ENCODE measurements around the gene ZNF511. TPM values are rescaled to one million over a fixed set of nuclear protein-coding genes. Genes with fewer than 3 reads are reported as not detected.

The ZNF511 gene
- total RNA-seq, 1 experiment from 2014 or later, result 69.6 TPM

DNA sequence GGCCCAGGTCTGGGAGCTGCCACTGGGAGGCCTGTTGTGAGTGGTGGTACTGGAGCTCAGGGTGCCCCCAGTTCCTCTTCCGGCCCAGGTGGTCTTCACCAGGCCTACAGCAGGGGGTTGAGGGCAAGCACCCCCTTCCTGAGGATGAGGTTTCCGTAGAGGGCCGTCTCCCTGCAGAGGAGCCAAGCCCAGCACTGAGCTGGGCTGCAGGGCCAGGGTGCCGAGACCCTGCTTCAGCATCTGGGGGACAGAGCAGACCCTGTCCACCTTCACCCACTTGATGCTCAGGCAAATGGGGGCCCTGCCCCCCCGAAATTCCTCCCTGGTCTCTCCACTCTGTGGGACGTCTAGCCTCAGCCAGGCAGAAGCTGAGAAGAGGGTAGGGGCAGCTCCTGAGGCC, 46.6 kb downstream of the ZNF511 start:
- no peaks in the 10 kb centered on the region for H3K9me3 Mint-ChIP-seq
- peaks cover 5% of the 10 kb centered on the region for H3K27me3 Mint-ChIP-seq (ENCODE audit: low read depth)
- no peak for DNase-seq (ENCODE audit: low spot score)
- H3K4me3 Mint-ChIP-seq, result no peak overlapping the region
- POLR2A ChIA-PET, result no interaction called here
- H3K4me1 Mint-ChIP-seq, result no peaks in the 10 kb centered on the region
- TF ChIP-seq SMAD3 (CRISPR knock-in tag; IDR thresholded peaks at IDR 0.05; ENCODE audit: borderline replicate concordance) (no peak), IRF2 (CRISPR knock-in tag; IDR thresholded peaks at IDR 0.05; ENCODE audit: borderline replicate concordance, low read depth) (no peak), NR2C2 (CRISPR knock-in tag; IDR thresholded peaks at IDR 0.05) (no peak), TEAD1 (CRISPR knock-in tag; IDR thresholded peaks at IDR 0.05) (no peak), NFE2L1 (CRISPR knock-in tag; IDR thresholded peaks at IDR 0.05) (no peak), ZNF263 (CRISPR knock-in tag; IDR thresholded peaks at IDR 0.05; ENCODE audit: low read depth) (no peak), JUN (CRISPR knock-in tag; IDR thresholded peaks at IDR 0.05) (no peak), ETV6 (CRISPR knock-in tag; IDR thresholded peaks at IDR 0.05) (no peak), FOXP1 (CRISPR knock-in tag; IDR thresholded peaks at IDR 0.05; ENCODE audit: borderline replicate concordance) (no peak), ZNF423 (CRISPR knock-in tag; IDR thresholded peaks at IDR 0.05) (no peak), TP53 (CRISPR knock-in tag; IDR thresholded peaks at IDR 0.05) (no peak), RELA (CRISPR knock-in tag; IDR thresholded peaks at IDR 0.05; ENCODE audit: borderline replicate concordance) (no peak), JAZF1 (CRISPR knock-in tag; IDR thresholded peaks at IDR 0.05) (no peak), SP1 (CRISPR knock-in tag; conservative IDR thresholded peaks at IDR 0.05) (no peak)
- TF ChIP-seq, protein P1, sequence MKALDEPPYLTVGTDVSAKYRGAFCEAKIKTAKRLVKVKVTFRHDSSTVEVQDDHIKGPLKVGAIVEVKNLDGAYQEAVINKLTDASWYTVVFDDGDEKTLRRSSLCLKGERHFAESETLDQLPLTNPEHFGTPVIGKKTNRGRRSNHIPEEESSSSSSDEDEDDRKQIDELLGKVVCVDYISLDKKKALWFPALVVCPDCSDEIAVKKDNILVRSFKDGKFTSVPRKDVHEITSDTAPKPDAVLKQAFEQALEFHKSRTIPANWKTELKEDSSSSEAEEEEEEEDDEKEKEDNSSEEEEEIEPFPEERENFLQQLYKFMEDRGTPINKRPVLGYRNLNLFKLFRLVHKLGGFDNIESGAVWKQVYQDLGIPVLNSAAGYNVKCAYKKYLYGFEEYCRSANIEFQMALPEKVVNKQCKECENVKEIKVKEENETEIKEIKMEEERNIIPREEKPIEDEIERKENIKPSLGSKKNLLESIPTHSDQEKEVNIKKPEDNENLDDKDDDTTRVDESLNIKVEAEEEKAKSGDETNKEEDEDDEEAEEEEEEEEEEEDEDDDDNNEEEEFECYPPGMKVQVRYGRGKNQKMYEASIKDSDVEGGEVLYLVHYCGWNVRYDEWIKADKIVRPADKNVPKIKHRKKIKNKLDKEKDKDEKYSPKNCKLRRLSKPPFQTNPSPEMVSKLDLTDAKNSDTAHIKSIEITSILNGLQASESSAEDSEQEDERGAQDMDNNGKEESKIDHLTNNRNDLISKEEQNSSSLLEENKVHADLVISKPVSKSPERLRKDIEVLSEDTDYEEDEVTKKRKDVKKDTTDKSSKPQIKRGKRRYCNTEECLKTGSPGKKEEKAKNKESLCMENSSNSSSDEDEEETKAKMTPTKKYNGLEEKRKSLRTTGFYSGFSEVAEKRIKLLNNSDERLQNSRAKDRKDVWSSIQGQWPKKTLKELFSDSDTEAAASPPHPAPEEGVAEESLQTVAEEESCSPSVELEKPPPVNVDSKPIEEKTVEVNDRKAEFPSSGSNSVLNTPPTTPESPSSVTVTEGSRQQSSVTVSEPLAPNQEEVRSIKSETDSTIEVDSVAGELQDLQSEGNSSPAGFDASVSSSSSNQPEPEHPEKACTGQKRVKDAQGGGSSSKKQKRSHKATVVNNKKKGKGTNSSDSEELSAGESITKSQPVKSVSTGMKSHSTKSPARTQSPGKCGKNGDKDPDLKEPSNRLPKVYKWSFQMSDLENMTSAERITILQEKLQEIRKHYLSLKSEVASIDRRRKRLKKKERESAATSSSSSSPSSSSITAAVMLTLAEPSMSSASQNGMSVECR (CRISPR knock-in tag; IDR thresholded peaks at IDR 0.05; ENCODE audit: borderline replicate concordance), result no peak
- TF ChIP-seq, protein P2, sequence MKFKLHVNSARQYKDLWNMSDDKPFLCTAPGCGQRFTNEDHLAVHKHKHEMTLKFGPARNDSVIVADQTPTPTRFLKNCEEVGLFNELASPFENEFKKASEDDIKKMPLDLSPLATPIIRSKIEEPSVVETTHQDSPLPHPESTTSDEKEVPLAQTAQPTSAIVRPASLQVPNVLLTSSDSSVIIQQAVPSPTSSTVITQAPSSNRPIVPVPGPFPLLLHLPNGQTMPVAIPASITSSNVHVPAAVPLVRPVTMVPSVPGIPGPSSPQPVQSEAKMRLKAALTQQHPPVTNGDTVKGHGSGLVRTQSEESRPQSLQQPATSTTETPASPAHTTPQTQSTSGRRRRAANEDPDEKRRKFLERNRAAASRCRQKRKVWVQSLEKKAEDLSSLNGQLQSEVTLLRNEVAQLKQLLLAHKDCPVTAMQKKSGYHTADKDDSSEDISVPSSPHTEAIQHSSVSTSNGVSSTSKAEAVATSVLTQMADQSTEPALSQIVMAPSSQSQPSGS (CRISPR knock-in tag; IDR thresholded peaks at IDR 0.05; ENCODE audit: borderline replicate concordance, low read depth), result no peak
- TF ChIP-seq, protein P3, sequence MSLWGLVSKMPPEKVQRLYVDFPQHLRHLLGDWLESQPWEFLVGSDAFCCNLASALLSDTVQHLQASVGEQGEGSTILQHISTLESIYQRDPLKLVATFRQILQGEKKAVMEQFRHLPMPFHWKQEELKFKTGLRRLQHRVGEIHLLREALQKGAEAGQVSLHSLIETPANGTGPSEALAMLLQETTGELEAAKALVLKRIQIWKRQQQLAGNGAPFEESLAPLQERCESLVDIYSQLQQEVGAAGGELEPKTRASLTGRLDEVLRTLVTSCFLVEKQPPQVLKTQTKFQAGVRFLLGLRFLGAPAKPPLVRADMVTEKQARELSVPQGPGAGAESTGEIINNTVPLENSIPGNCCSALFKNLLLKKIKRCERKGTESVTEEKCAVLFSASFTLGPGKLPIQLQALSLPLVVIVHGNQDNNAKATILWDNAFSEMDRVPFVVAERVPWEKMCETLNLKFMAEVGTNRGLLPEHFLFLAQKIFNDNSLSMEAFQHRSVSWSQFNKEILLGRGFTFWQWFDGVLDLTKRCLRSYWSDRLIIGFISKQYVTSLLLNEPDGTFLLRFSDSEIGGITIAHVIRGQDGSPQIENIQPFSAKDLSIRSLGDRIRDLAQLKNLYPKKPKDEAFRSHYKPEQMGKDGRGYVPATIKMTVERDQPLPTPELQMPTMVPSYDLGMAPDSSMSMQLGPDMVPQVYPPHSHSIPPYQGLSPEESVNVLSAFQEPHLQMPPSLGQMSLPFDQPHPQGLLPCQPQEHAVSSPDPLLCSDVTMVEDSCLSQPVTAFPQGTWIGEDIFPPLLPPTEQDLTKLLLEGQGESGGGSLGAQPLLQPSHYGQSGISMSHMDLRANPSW (CRISPR knock-in tag; conservative IDR thresholded peaks at IDR 0.05; ENCODE audit: low read depth), result no peak
- TF ChIP-seq, protein P4, sequence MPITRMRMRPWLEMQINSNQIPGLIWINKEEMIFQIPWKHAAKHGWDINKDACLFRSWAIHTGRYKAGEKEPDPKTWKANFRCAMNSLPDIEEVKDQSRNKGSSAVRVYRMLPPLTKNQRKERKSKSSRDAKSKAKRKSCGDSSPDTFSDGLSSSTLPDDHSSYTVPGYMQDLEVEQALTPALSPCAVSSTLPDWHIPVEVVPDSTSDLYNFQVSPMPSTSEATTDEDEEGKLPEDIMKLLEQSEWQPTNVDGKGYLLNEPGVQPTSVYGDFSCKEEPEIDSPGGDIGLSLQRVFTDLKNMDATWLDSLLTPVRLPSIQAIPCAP (CRISPR knock-in tag; IDR thresholded peaks at IDR 0.05), result no peak
- TF ChIP-seq, protein P5, sequence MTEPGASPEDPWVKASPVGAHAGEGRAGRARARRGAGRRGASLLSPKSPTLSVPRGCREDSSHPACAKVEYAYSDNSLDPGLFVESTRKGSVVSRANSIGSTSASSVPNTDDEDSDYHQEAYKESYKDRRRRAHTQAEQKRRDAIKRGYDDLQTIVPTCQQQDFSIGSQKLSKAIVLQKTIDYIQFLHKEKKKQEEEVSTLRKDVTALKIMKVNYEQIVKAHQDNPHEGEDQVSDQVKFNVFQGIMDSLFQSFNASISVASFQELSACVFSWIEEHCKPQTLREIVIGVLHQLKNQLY (CRISPR knock-in tag; IDR thresholded peaks at IDR 0.05), result no peak
- TF ChIP-seq, protein P6, sequence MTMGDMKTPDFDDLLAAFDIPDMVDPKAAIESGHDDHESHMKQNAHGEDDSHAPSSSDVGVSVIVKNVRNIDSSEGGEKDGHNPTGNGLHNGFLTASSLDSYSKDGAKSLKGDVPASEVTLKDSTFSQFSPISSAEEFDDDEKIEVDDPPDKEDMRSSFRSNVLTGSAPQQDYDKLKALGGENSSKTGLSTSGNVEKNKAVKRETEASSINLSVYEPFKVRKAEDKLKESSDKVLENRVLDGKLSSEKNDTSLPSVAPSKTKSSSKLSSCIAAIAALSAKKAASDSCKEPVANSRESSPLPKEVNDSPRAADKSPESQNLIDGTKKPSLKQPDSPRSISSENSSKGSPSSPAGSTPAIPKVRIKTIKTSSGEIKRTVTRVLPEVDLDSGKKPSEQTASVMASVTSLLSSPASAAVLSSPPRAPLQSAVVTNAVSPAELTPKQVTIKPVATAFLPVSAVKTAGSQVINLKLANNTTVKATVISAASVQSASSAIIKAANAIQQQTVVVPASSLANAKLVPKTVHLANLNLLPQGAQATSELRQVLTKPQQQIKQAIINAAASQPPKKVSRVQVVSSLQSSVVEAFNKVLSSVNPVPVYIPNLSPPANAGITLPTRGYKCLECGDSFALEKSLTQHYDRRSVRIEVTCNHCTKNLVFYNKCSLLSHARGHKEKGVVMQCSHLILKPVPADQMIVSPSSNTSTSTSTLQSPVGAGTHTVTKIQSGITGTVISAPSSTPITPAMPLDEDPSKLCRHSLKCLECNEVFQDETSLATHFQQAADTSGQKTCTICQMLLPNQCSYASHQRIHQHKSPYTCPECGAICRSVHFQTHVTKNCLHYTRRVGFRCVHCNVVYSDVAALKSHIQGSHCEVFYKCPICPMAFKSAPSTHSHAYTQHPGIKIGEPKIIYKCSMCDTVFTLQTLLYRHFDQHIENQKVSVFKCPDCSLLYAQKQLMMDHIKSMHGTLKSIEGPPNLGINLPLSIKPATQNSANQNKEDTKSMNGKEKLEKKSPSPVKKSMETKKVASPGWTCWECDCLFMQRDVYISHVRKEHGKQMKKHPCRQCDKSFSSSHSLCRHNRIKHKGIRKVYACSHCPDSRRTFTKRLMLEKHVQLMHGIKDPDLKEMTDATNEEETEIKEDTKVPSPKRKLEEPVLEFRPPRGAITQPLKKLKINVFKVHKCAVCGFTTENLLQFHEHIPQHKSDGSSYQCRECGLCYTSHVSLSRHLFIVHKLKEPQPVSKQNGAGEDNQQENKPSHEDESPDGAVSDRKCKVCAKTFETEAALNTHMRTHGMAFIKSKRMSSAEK (CRISPR knock-in tag; IDR thresholded peaks at IDR 0.05; ENCODE audit: borderline replicate concordance), result no peak
- CTCF ChIA-PET, result interaction anchor here (1.3 kb wide), 1 partner anchor 25 kb away, joined by 3 read pairs; no protein-coding TSS in a partner anchor
- H3K27ac Mint-ChIP-seq, result no peak overlapping the region
- no peaks in the 10 kb centered on the region for H3K36me3 Mint-ChIP-seq
- ATAC-seq, result no peak
